SKM-1 treated with dmso at 0.1 percent for 144 hours (cell line): ENCODE data around the gene ZBTB17.
A peak's percentile ranks its signal among the peaks of the same experiment; 100 is the strongest.
"Not testable (repeated sequence)": the region's sequence is repeated elsewhere in the genome, so short reads cannot be mapped to it uniquely, and the experiment has no call there.

ENCODE experiments used
- DNase-seq: peaks from one replicate; lab custom pipeline; 2025; ENCODE audit not compliant: unreplicated experiment; lab: John Stamatoyannopoulos, UW

The ZBTB17 gene

DNA sequence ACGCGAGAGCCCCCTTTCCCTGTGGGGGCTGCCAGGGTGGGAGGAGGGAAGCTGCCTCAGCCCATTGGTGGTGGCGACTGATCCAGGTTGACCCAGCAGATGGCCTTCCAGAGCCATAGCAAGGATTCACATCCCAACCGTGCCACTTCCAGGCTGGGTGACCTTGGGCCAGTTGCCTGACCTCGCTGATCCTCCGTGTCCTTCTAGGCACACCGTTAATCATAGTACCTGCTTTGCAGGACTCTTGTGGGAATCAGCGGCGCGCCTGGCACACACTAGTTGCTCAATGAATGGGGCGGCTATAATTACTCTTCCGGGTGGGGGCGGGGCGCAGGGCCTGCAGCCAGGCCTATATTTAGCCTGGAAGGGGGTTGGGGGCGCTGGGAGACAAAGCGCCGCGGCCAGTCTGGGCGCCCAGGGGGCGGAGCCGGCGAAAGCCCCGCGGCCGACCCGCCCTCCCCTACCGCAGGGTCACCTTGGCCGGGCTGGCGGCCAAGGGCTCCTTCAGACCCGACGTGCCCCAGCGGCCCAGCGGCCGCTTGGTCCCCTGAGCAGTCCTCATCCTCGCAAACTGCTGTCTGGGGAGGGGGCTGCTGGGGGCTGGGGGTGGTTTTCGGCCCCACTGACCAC lies 36.8 kb upstream of the ZBTB17 start:
- DNase-seq: peak; percentile 57

DNA sequence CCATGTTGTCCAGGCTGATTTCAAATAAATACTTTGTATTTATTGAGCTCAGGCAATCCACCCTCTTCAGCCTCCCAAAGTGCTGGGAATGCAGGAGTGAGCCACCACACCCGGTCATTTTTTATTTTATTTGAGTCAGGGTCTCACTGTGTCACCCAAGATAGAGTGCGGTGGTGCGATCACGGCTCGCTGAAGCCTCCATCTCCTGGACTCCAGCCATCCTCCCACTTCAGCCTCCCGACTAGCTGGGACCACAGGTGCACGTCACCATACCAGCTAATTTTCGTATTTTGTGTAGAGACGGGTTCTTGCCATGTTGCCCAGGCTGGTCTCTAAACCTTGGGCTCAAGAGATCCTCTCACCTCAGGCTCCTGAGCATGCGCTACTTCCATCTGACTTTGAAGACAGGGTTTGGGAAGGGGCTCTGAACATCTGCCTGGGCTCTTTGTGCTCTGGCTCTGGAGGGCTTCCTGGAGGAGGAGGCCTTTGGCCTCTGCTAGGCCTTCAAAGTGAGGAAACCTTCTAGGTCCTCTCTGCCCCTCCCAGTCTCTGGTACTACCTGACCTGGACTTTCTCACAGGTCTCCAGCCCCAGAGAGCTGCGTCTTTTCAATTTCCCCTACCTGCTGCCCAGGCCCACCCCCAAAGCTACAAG lies 36.2 kb upstream of the ZBTB17 start:
- no peak for DNase-seq

GRCh38 chr1:16010837-16011236 lies 34.9 kb upstream of the ZBTB17 start:
- DNase-seq: no peak

DNA sequence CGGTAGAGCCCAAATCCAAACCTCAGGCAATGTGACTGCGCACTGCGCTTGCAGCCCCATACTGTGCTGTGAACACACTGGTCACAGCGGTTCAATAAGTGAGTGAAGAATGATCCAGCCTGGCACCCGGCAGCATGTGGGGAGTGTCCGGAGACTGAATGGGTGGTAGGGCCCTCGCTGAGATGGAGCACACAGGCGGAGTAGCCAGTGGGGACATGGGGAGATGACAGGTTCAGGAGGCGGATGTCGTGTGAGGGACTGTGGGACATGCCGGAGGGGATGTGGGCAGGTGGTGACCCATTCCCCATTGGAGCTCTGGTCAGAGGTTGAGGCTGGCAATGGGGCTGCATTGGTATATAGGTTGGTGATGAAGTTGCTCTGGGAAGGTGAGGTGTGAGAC lies 33.8 kb upstream of the ZBTB17 start:
- DNase-seq: no peak

DNA sequence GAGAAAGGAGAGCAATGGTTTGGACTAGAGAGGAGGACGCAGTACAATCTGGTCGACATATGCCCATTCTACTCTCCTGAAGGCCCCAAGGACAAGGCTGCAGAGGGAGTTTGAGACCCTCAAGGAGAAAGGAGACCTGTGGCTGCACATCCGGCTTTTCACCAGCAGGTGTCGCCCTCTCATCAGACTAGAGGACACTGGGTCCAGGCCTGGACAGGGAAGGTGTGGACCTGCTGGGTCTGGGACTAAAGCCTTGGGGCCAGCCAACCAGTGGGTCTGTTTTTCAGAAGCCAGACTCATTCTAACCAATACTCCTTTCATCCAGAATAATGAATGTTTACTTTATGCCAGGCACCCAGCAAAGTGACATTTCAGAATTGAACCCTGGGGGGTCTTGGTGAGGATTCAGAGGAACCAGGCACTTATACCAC lies 33.1 kb upstream of the ZBTB17 start:
- DNase-seq: peak; percentile 45

DNA sequence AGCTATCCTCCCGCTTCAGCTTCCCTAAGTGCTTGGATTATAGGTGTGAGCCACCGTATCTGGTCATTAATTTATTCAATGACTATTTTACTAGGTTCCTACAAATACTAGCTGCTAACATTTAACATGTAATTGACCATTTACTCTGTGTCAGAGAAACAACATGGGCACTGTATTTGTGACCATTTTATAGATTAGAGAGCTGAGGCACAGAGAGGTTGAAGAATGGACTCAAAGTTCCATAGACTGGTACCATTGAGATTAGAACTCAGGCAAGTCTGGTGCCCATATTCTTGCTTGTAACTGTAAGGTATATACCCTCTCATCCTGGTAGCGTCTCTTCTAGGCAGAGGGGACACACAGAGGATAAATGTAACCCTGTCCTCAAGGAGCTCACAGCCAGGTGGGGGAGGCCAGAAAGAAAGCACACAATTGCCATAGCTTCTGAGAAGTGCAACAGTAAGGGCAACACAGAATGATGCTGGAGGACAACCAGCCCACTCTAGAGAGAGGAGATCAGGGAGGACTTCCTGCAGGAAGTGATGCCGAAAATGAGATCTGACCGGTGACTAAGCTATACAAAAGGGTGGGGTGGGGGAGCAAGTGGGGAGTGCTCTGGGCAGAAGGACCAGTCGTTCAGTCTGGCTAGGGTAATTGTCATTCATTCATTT lies 31.9 kb upstream of the ZBTB17 start:
- no peak for DNase-seq

DNA sequence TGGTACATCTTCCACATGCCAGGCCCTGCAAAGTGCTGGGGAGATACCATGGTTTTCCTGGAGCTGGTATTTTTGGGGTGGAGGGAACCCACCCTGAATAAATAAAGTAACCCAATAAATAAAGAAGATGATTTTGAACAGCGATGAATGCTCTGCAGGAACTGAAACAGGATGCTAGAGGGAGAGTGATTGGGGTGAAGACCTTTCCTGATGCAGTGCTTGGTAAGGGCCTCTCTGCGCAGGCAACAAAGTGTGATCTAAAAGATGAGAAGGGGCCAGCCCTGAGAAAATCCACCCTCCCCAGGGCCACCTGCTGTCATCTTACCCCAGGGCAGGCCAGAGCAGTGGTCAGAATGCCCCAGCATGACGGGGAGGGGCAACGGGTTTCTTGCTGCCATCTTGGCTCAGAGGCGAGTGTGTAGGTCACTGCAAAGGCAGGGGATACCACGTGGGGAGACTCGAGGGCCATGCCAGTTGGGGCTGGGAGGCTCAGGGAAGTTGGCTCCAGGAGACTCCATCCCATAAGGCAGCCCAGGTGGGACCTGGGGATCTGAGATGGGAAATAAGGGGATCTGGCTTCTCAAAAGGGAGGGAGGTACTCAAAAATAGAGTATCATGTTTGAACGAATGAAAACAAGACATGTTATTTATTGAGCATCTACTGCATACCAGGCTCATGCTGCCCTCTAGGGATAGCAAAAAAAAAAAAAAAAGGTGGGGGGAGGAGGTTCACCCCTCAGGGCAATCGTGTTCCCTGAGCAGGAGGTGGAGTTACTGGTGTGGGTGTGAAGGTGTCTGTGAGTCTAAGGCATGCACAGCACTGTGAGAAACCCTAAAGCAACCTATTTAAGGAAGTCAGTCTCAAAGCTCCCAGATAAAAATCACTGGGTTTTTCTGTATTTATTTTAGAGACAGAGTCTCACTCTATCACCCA lies 30.9 kb upstream of the ZBTB17 start:
- no peak for DNase-seq

GRCh38 chr1:16006010-16006409 lies 30.1 kb upstream of the ZBTB17 start:
- DNase-seq: no peak

DNA sequence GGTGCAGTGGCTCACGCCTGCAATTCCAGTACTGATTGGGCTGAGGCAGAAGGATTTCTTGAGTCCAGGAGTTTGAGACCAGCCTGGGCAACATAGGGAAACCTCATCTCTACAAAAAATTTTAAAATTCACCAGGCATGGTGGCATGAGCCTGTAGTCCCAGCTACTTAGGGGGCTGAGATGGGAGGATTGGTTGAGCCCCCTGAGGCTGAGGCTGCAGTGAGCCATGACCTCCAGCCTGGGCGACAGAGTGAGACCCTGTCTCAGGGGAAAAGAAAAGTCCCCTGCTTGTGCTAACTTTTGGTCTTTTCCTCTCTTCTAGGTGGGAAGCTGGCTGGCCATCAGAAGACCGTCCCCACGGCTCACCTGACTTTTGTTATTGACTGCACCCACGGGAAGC lies 29.7 kb upstream of the ZBTB17 start:
- no peak for DNase-seq

DNA sequence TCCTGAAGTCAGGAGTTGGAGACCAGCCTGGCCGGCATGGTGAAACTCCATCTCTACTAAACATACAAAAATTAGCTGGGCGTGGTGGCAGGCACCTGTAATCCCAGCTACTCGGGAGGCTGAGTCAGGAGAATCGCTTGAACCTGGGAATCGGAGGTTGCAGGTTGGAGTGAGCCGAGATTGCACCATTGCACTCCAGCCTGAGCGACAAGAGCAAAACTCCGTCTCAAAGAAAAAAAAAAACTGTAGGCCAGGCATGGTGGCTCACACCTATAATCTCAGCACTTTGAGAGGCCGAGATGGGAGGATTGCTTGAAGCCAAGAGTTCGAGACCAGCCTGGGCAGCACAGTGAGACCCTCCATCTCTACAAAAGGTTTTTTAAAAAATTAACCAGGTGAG lies 25.4 kb upstream of the ZBTB17 start:
- DNase-seq: not testable (repeated sequence)

GRCh38 chr1:15998929-15999328 lies 23.0 kb upstream of the ZBTB17 start:
- DNase-seq: no peak

DNA sequence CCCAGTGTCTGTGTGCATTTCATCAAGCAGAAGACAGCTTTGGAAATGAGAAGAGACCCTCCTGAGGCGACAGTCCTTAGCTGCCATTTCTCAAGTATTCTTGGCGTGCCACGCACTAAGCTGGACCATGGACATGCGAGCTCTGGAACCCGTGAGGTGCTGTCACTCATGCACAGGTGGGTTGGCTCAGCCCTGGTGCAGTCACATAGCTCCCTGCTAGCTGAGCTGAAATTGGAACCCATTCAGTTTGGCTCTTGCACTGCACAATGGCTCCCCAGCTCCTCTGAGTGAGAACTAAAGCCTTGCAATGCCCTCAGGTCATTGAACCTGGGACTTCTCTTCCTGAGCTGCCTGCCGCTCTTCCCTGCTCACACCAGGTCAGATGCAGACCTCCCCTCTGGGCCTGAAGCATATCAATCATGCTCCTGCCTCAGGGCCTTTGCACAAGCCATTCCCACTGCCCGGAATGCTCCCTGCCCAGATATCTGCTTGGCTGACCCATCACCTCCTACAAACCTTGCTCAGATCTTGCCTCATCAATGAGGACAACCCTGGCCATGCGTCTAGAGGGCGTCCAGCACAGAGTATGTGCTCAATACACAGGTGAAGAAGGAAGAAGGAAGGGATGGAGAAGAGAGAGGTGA lies 21.9 kb upstream of the ZBTB17 start:
- no peak for DNase-seq

- no peak for DNase-seq
Observed at GRCh38 chr1:15997076-15997585, 21.2 kb upstream of the ZBTB17 start.

- DNase-seq: peak; percentile 6
Observed at GRCh38 chr1:15994590-15995351, 18.9 kb upstream of the ZBTB17 start.

DNA sequence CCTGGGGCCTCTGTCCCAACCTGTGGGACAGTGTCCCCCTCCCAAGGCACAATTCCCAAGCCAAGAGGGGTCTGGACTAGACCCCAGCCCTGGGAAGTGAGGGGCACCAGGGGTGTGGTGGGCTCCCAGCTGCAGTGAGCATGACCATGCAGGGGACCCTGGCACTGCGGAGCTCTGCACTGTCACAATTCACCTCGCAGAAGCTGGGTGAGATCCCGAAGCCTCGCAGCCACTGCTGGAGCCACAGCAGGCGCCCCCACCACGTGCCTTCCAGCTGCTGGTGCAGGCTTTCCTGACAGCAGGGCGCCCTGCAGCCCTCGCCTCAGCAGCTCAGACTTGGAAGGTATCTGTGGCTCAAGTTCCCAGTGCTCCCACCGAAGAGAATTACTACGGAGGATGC lies 18.2 kb upstream of the ZBTB17 start:
- no peak for DNase-seq

GRCh38 chr1:15993666-15994065 lies 17.8 kb upstream of the ZBTB17 start:
- DNase-seq: no peak

GRCh38 chr1:15992582-15993500 lies 16.9 kb upstream of the ZBTB17 start:
- no peak for DNase-seq

- DNase-seq: no peak
Observed at GRCh38 chr1:15992187-15992553, 16.3 kb upstream of the ZBTB17 start.
